ENCODE results near the gene KRT5. TPM values are rescaled to one million over a fixed set of nuclear protein-coding genes. Genes with fewer than 3 reads are reported as not detected.

The KRT5 gene
- total and polyA plus RNA-seq, 2 experiments from 2014 or later, result 7.4 to 13.0 TPM

GRCh38 chr12:52497975-52498374 is 22.2 kb downstream of the KRT5 start:
- Histone ChIP-seq H3K27ac (no peak overlapping the region), H3K9me3 (ENCODE audit: low read depth) (no peaks in the 10 kb centered on the region), H2AFZ (no peak overlapping the region), H3K27me3 (no peaks in the 10 kb centered on the region), H3K36me3 (replicated peaks; ENCODE audit: insufficient read depth, low read depth) (no peaks in the 10 kb centered on the region), H3K4me3 (no peak overlapping the region), H4K20me1 (ENCODE audit: insufficient read depth, poor library complexity, severe bottlenecking) (no peaks in the 10 kb centered on the region), H3K79me2 (no peaks in the 10 kb centered on the region), H3K4me2 (no peak overlapping the region), H3K9me2 (replicated peaks; ENCODE audit: insufficient read depth) (no peaks in the 10 kb centered on the region), H3K4me1 (ENCODE audit: insufficient read depth) (peaks cover 15% of the 10 kb centered on the region)
- no peak for TF ChIP-seq EZH2phosphoT487 (IDR thresholded peaks at IDR 0.05; ENCODE audit: low read depth, severe bottlenecking, unreplicated experiment)
- no peak for TF ChIP-seq CTCF (IDR thresholded peaks at IDR 0.05; ENCODE audit: poor library complexity)
- no peak for TF ChIP-seq EZH2 (IDR thresholded peaks at IDR 0.05; ENCODE audit: borderline replicate concordance)
- 91% methylated on average over 7 of the region's 7 CpGs for WGBS (ENCODE audit: low lambda C conversion rate, missing lambda C conversion rate)
- DNase-seq (ENCODE audit: low spot score), result no peak

GRCh38 chr12:52496590-52497071 is 23.6 kb downstream of the KRT5 start:
- H4K20me1 ChIP-seq (ENCODE audit: insufficient read depth, poor library complexity, severe bottlenecking), result no peaks in the 10 kb centered on the region
- TF ChIP-seq EZH2phosphoT487 (IDR thresholded peaks at IDR 0.05; ENCODE audit: low read depth, severe bottlenecking, unreplicated experiment) (no peak), CTCF (IDR thresholded peaks at IDR 0.05; ENCODE audit: poor library complexity) (no peak), EZH2 (IDR thresholded peaks at IDR 0.05; ENCODE audit: borderline replicate concordance) (no peak)
- H3K27me3 ChIP-seq, result no peaks in the 10 kb centered on the region
- no peak overlapping the region for H2AFZ ChIP-seq
- H3K4me1 ChIP-seq (ENCODE audit: insufficient read depth), result peaks cover 15% of the 10 kb centered on the region
- H3K9me2 ChIP-seq (replicated peaks; ENCODE audit: insufficient read depth), result no peaks in the 10 kb centered on the region
- no peaks in the 10 kb centered on the region for H3K36me3 ChIP-seq (replicated peaks; ENCODE audit: insufficient read depth, low read depth)
- no peaks in the 10 kb centered on the region for H3K9me3 ChIP-seq (ENCODE audit: low read depth)
- no peaks in the 10 kb centered on the region for H3K79me2 ChIP-seq
- no peak overlapping the region for H3K4me3 ChIP-seq
- DNase-seq (ENCODE audit: low spot score), result no peak
- peak overlapping the region; percentile 60 for H3K27ac ChIP-seq
- WGBS (ENCODE audit: low lambda C conversion rate, missing lambda C conversion rate), result 65% methylated on average over 4 of the region's 4 CpGs
- no peak overlapping the region for H3K4me2 ChIP-seq

- peaks cover 15% of the 10 kb centered on the region for H3K4me1 ChIP-seq (ENCODE audit: insufficient read depth)
- H3K36me3 ChIP-seq (replicated peaks; ENCODE audit: insufficient read depth, low read depth), result no peaks in the 10 kb centered on the region
- H3K4me3 ChIP-seq, result no peak overlapping the region
- no peak for DNase-seq (ENCODE audit: low spot score)
- no peaks in the 10 kb centered on the region for H4K20me1 ChIP-seq (ENCODE audit: insufficient read depth, poor library complexity, severe bottlenecking)
- no peaks in the 10 kb centered on the region for H3K27me3 ChIP-seq
- 82% methylated on average over 2 of the region's 2 CpGs for WGBS (ENCODE audit: low lambda C conversion rate, missing lambda C conversion rate)
- H3K9me2 ChIP-seq (replicated peaks; ENCODE audit: insufficient read depth), result no peaks in the 10 kb centered on the region
- H2AFZ ChIP-seq, result no peak overlapping the region
- no peak overlapping the region for H3K4me2 ChIP-seq
- no peaks in the 10 kb centered on the region for H3K79me2 ChIP-seq
- H3K9me3 ChIP-seq (ENCODE audit: low read depth), result no peaks in the 10 kb centered on the region
- no peak for TF ChIP-seq EZH2phosphoT487 (IDR thresholded peaks at IDR 0.05; ENCODE audit: low read depth, severe bottlenecking, unreplicated experiment)
- no peak for TF ChIP-seq CTCF (IDR thresholded peaks at IDR 0.05; ENCODE audit: poor library complexity)
- no peak for TF ChIP-seq EZH2 (IDR thresholded peaks at IDR 0.05; ENCODE audit: borderline replicate concordance)
- H3K27ac ChIP-seq, result peak overlapping the region; percentile 60
Observed at GRCh38 chr12:52496054-52496453, 24.1 kb downstream of the KRT5 start.

GRCh38 chr12:52495389-52495788 is 24.8 kb downstream of the KRT5 start:
- Histone ChIP-seq H2AFZ (no peak overlapping the region), H3K4me2 (no peak overlapping the region), H4K20me1 (ENCODE audit: insufficient read depth, poor library complexity, severe bottlenecking) (no peaks in the 10 kb centered on the region), H3K4me3 (no peak overlapping the region), H3K27me3 (no peaks in the 10 kb centered on the region), H3K36me3 (replicated peaks; ENCODE audit: insufficient read depth, low read depth) (no peaks in the 10 kb centered on the region), H3K79me2 (no peaks in the 10 kb centered on the region), H3K9me3 (ENCODE audit: low read depth) (no peaks in the 10 kb centered on the region), H3K9me2 (replicated peaks; ENCODE audit: insufficient read depth) (no peaks in the 10 kb centered on the region), H3K27ac (no peak overlapping the region), H3K4me1 (ENCODE audit: insufficient read depth) (peaks cover 15% of the 10 kb centered on the region)
- DNase-seq (ENCODE audit: low spot score), result peak; percentile 59
- TF ChIP-seq EZH2 (IDR thresholded peaks at IDR 0.05; ENCODE audit: borderline replicate concordance) (no peak), CTCF (IDR thresholded peaks at IDR 0.05; ENCODE audit: poor library complexity) (peak; percentile 7)
- 50% methylated on average over 3 of the region's 3 CpGs for WGBS (ENCODE audit: low lambda C conversion rate, missing lambda C conversion rate)
